Left cardiac atrium (tissue), 4 donors: ENCODE results near the gene SPTLC3. TPM values are rescaled to one million over a fixed set of nuclear protein-coding genes. Genes with fewer than 3 reads are reported as not detected.
"Not testable (repeated sequence)": the region's sequence is repeated elsewhere in the genome, so short reads cannot be mapped to it uniquely, and the experiment has no call there.

ENCODE experiments used
- ATAC-seq, 2 donors: fragments of 200-7000 bp; cut with Tn5 transposase; one replicate each; pipeline ENCODE4 v1.9.1; 2020; ENCODE audit warnings: mild to moderate bottlenecking in 2 of 2, moderate library complexity in 2 of 2
- DNase-seq: peaks from one replicate; pipeline ENCODE4 v3.0.0-alpha.2; 2020
- intact Hi-C, 2 donors: fragments of 100-400 bp; cut with DNase I; formaldehyde crosslinking; loops; one replicate each; pipeline versions ENCODE4 v1.14.1 to v1.15.1; 2022 to 2023
- total RNA-seq, 2 donors: library from RNA; stranded (reverse); fragmentation: NEBNext Ultra II Directional; extraction: Animal tissue kit (Norgen Biotek cat#: 25700); gene quantifications; one replicate each; pipeline ENCODE4 v1.2.1, GENCODE V29; 2021
- donor health status: DM: no; HTN: yes; CAD: no.
- donor health status: DM: no; HTN: yes; CAD: no; lungs with severe emphysema.
- donor health status: DM: yes; HTN: yes; CAD: no.
- donor health status: Dilated cardiomyopathy.

The SPTLC3 gene
- total RNA-seq, 2 donors from 2014 or later = 6.8 to 8.1 TPM

- ATAC-seq, DNase-seq, intact Hi-C loops: not testable (repeated sequence)
Measured at GRCh38 chr20:12979713-12980112, 29.1 kb upstream of the SPTLC3 start.

- ATAC-seq (no peak), DNase-seq (no peak)
- intact Hi-C loops = no loop called here
Measured at GRCh38 chr20:12982098-12982497, 26.7 kb upstream of the SPTLC3 start.

GRCh38 chr20:12984069-12984765 is 24.6 kb upstream of the SPTLC3 start:
- intact Hi-C loops = no loop called here
- ATAC-seq = no peak

GRCh38 chr20:12984863-12985262 is 23.9 kb upstream of the SPTLC3 start:
- no peak for DNase-seq
- ATAC-seq = peak in 1 of 2 donors; percentile 40
- intact Hi-C loops = no loop called here

More at GRCh38 chr20:12984069-12984765, 24.6 kb upstream of the SPTLC3 start:
- no peak for DNase-seq

- intact Hi-C loops = no loop called here
- DNase-seq (no peak), ATAC-seq (no peak)
Measured at GRCh38 chr20:12987261-12987660, 21.5 kb upstream of the SPTLC3 start.

- no peak for DNase-seq
- ATAC-seq = no peak
- intact Hi-C loops = no loop called here
Measured at GRCh38 chr20:12989586-12990115, 19.1 kb upstream of the SPTLC3 start.

GRCh38 chr20:12997128-12997655 is 11.6 kb upstream of the SPTLC3 start:
- no peak for ATAC-seq
- intact Hi-C loops = no loop called here
- DNase-seq = no peak

GRCh38 chr20:12998046-12998445 is 10.7 kb upstream of the SPTLC3 start:
- intact Hi-C loops = no loop called here
- DNase-seq = no peak
- no peak for ATAC-seq

- no peak for ATAC-seq
- DNase-seq = no peak
- intact Hi-C loops = no loop called here
Measured at GRCh38 chr20:12999201-12999600, 9.6 kb upstream of the SPTLC3 start.

GRCh38 chr20:13002251-13002650 is 6.5 kb upstream of the SPTLC3 start:
- no peak for DNase-seq
- no peak for ATAC-seq
- intact Hi-C loops = no loop called here

GRCh38 chr20:13006825-13007224 is 1.9 kb upstream of the SPTLC3 start:
- intact Hi-C loops = no loop called here
- ATAC-seq = no peak
- no peak for DNase-seq

- no peak for ATAC-seq
- DNase-seq = no peak
- intact Hi-C loops = no loop called here
Measured at GRCh38 chr20:13007596-13007995, 1.2 kb upstream of the SPTLC3 start.

GRCh38 chr20:13009682-13010406 is 1.1 kb downstream of the SPTLC3 start:
- peak; percentile 87 to 93 for ATAC-seq
- intact Hi-C loops = no loop called here
- no peak for DNase-seq

- DNase-seq (no peak), ATAC-seq (no peak)
- intact Hi-C loops = no loop called here
Measured at GRCh38 chr20:13012886-13013285, 4.1 kb downstream of the SPTLC3 start.

GRCh38 chr20:13013411-13013810 is 4.6 kb downstream of the SPTLC3 start:
- no peak for ATAC-seq
- no peak for DNase-seq
- intact Hi-C loops = no loop called here

GRCh38 chr20:13017235-13017634 is 8.5 kb downstream of the SPTLC3 start:
- DNase-seq (no peak), ATAC-seq (peak in 1 of 2 donors; percentile 88)
- intact Hi-C loops = no loop called here

GRCh38 chr20:13017883-13018535 is 9.2 kb downstream of the SPTLC3 start:
- intact Hi-C loops = no loop called here
- DNase-seq = no peak
- ATAC-seq = no peak

- no peak for ATAC-seq
- DNase-seq = no peak
- intact Hi-C loops = no loop called here
Measured at GRCh38 chr20:13021205-13021970, 12.6 kb downstream of the SPTLC3 start.
